Motor neuron (in vitro differentiated cells): Measurements from ENCODE around the gene RNF11. TPM values are rescaled to one million over a fixed set of nuclear protein-coding genes. Genes with fewer than 3 reads are reported as not detected.

Experiments used
- ATAC-seq, 8 experiments: fragments of 200-7000 bp; cut with Tn5 transposase; replicated peaks in 6 of 8; 2 replicates each; pipeline ENCODE4 v1.8.0; 2021; ENCODE audit warnings: mild to moderate bottlenecking in 8 of 8, moderate library complexity in 8 of 8
- H3K27ac ChIP-seq, 2 donors: fragments of 250-450 bp; sonication (Bioruptor Pico); 2 replicates each; pipeline ENCODE4 v1.9.0; 2021; ENCODE audit warnings: antibody characterized with exemption in 2 of 2, mild to moderate bottlenecking in 2 of 2, moderate library complexity in 1 of 2
- H3K4me1 ChIP-seq, 2 donors: fragments of 250-450 bp; sonication (Bioruptor Pico); replicated peaks in 1 of 2; 2 replicates each; pipeline ENCODE4 v1.6.1; 2021; ENCODE audit warnings: antibody characterized with exemption in 2 of 2, mild to moderate bottlenecking in 2 of 2, moderate library complexity in 1 of 2
- H3K4me3 ChIP-seq, 5 donors: fragments of 250-450 bp; sonication (Bioruptor Pico); 2 replicates each; pipeline ENCODE4 v1.9.0; 2021; ENCODE audit warnings: antibody characterized with exemption in 5 of 5, mild to moderate bottlenecking in 5 of 5, moderate library complexity in 4 of 5
- whole genome bisulfite sequencing, 10 experiments: fragments of 450-650 bp; shearing (Covaris generic); methylation state at CpG; one replicate each; pipeline ENCODE4 v1.0.0; 2022; 5-methylcytosine and 5-hydroxymethylcytosine counted together
- in situ Hi-C, 9 experiments: fragments of 400-800 bp; cut with MboI; loops; one replicate each; pipeline ENCODE4 v1.15.0; 2021; ENCODE audit warnings: low sequenced_read_pairs in 9 of 9, low pct_unique_long_range_greater_than_20kb in 2 of 9; ENCODE audit not compliant: unreplicated experiment in 9 of 9
- total RNA-seq, 8 experiments: library from RNA; unstranded; fragments of 300-600 nt; gene quantifications; 2 replicates each; pipeline versions ENCODE4 v1.2.3 to v1.2.4, GENCODE V29; 2022

Gene RNF11
- total RNA-seq, 8 experiments from 2014 or later = 45.0 to 159 (median 93.8) TPM

GRCh38 chr1:51316846-51317120, 80.7 kb downstream of the RNF11 start:
- 43 to 100% (median 71%) methylated on average over 1 to 3 of the region's 4 CpGs; no CpG with 5 or more reads in 2 of the 10 experiments for WGBS, 10 experiments
- ATAC-seq = no peak
- in situ Hi-C loops = no loop called here
- Histone ChIP-seq H3K27ac (no peak overlapping the region), H3K4me1 (no peaks in the 10 kb centered on the region), H3K4me3 (no peak overlapping the region)

GRCh38 chr1:51317798-51318197, 81.7 kb downstream of the RNF11 start:
- no peak for ATAC-seq
- Histone ChIP-seq H3K4me3 (no peak overlapping the region), H3K4me1 (no peaks in the 10 kb centered on the region), H3K27ac (no peak overlapping the region)
- WGBS, 10 experiments = 73 to 100% (median 85%) methylated on average over 1 to 7 of the region's 7 CpGs; no CpG with 5 or more reads in 2 of the 10 experiments
- in situ Hi-C loops = no loop called here

- no peak overlapping the region for H3K4me3 ChIP-seq
- no peak overlapping the region for H3K27ac ChIP-seq
- in situ Hi-C loops = no loop called here
- H3K4me1 ChIP-seq = peaks cover 0 to 2% of the 10 kb centered on the region in 2 donors
- no peak for ATAC-seq
- WGBS, 10 experiments = 86 to 100% (median 93%) methylated on average over 1 to 10 of the region's 11 CpGs; no CpG with 5 or more reads in 1 of the 10 experiments
These were observed 85.2 kb downstream of the RNF11 start for GRCh38 chr1:51320967-51321923.

GRCh38 chr1:51321924-51322280, 85.8 kb downstream of the RNF11 start:
- Histone ChIP-seq H3K27ac (no peak overlapping the region), H3K4me3 (no peak overlapping the region), H3K4me1 (peaks cover 0 to 2% of the 10 kb centered on the region in 2 donors)
- no peak for ATAC-seq
- WGBS, 10 experiments = 100% methylated on average over 1 of the region's 2 CpGs; no CpG with 5 or more reads in 9 of the 10 experiments
- in situ Hi-C loops = no loop called here

GRCh38 chr1:51322417-51323101, 86.5 kb downstream of the RNF11 start:
- no peak for ATAC-seq
- in situ Hi-C loops = no loop called here
- no peak overlapping the region for H3K27ac ChIP-seq
- WGBS, 10 experiments = 20 to 94% (median 60%) methylated on average over 1 to 4 of the region's 4 CpGs; no CpG with 5 or more reads in 1 of the 10 experiments
- H3K4me1 ChIP-seq = peaks cover 0 to 2% of the 10 kb centered on the region in 2 donors
- H3K4me3 ChIP-seq = no peak overlapping the region

Other genes with a start within 250 kb of the RNF11 start
- not detected for gene C1orf185, start 134.0 kb upstream of the RNF11 start, total RNA-seq
- 1 to 10 TPM; 1.1 to 4.8 (median 2.2) TPM for gene TTC39A, start 94.3 kb downstream of the RNF11 start, total RNA-seq